Trophoblast cell (in vitro differentiated cells and primary cell): ENCODE measurements around the gene GPT2.

ENCODE experiments used
- DNase-seq, 2 donors: peaks; one replicate each; pipeline ENCODE4 v3.0.0-alpha.2; 2016
- H2AFZ ChIP-seq: 2 replicates; pipeline ENCODE4 v1.6.1; 2013; ENCODE audit warnings: low read length, moderate library complexity, mild to moderate bottlenecking; ENCODE audit not compliant: insufficient read depth, poor library complexity
- H2AK5ac ChIP-seq: 2 replicates; pipeline ENCODE4 v1.6.1; 2013; ENCODE audit warnings: mild to moderate bottlenecking, low read length
- H2BK120ac ChIP-seq: 2 replicates; pipeline ENCODE4 v1.6.1; 2013; ENCODE audit warnings: low read length, mild to moderate bottlenecking, moderate library complexity; ENCODE audit not compliant: insufficient read depth, poor library complexity
- H2BK12ac ChIP-seq: 2 replicates; pipeline ENCODE4 v1.6.1; 2013; ENCODE audit warnings: mild to moderate bottlenecking, low read length, moderate library complexity
- H2BK5ac ChIP-seq: 2 replicates; pipeline ENCODE4 v1.6.1; 2013; ENCODE audit warnings: low read length, low read depth, moderate library complexity, mild to moderate bottlenecking; ENCODE audit not compliant: poor library complexity
- H3K14ac ChIP-seq: 2 replicates; pipeline ENCODE4 v1.6.1; 2013; ENCODE audit warnings: mild to moderate bottlenecking, low read length
- H3K18ac ChIP-seq: 2 replicates; pipeline ENCODE4 v1.6.1; 2013; ENCODE audit warnings: mild to moderate bottlenecking, low read length
- H3K23ac ChIP-seq: 2 replicates; pipeline ENCODE4 v1.6.1; 2013; ENCODE audit warnings: low read length
- H3K27ac ChIP-seq: 2 replicates; pipeline ENCODE4 v1.5.1; 2013; ENCODE audit warnings: low read depth, mild to moderate bottlenecking, inconsistent platforms, low read length, moderate library complexity
- H3K27me3 ChIP-seq: 2 replicates; pipeline ENCODE4 v1.6.1; 2013; ENCODE audit warnings: inconsistent platforms, mild to moderate bottlenecking, low read length, moderate library complexity; ENCODE audit not compliant: insufficient read depth
- H3K36me3 ChIP-seq, 2 experiments: 1 replicate in 1 of 2; 2 replicates in 1 of 2; pipeline ENCODE4 v1.6.1; 2013; ENCODE audit warnings: low read length in 2 of 2, mild to moderate bottlenecking in 2 of 2, moderate library complexity in 1 of 2; ENCODE audit not compliant: insufficient read depth in 2 of 2, control insufficient read depth in 1 of 2
- H3K4ac ChIP-seq: 2 replicates; pipeline ENCODE4 v1.6.1; 2013; ENCODE audit warnings: low read depth, mild to moderate bottlenecking, low read length, moderate library complexity
- H3K4me1 ChIP-seq, 2 experiments: 1 replicate in 1 of 2; 2 replicates in 1 of 2; pipeline ENCODE4 v1.6.1; 2013; ENCODE audit warnings: low read length in 2 of 2, mild to moderate bottlenecking in 2 of 2, moderate library complexity in 1 of 2; ENCODE audit not compliant: insufficient read depth in 2 of 2, control insufficient read depth in 1 of 2
- H3K4me2 ChIP-seq: 2 replicates; pipeline ENCODE4 v1.6.1; 2013; ENCODE audit warnings: inconsistent platforms, mild to moderate bottlenecking, low read length, moderate library complexity
- H3K4me3 ChIP-seq: 2 replicates; pipeline ENCODE4 v1.5.1; 2013; ENCODE audit warnings: mild to moderate bottlenecking, low read depth, low read length, inconsistent platforms
- H3K79me1 ChIP-seq: one replicate; pipeline ENCODE4 v1.6.1; 2013; ENCODE audit warnings: low read length
- H3K79me2 ChIP-seq: 2 replicates; pipeline ENCODE4 v1.6.1; 2013; ENCODE audit warnings: low read length, mild to moderate bottlenecking; ENCODE audit not compliant: control insufficient read depth, insufficient read depth, poor library complexity
- H3K9ac ChIP-seq: 2 replicates; pipeline ENCODE4 v1.6.1; 2013; ENCODE audit warnings: mild to moderate bottlenecking, low read length
- H3K9me3 ChIP-seq: 2 replicates; pipeline ENCODE4 v1.6.1; 2013; ENCODE audit warnings: low read depth, mild to moderate bottlenecking, control low read depth, inconsistent platforms, low read length; ENCODE audit not compliant: insufficient read depth
- H4K12ac ChIP-seq: 2 replicates; pipeline ENCODE4 v1.6.1; 2013; ENCODE audit warnings: low read depth, mild to moderate bottlenecking, low read length, moderate library complexity
- H4K8ac ChIP-seq: 2 replicates; pipeline ENCODE4 v1.6.1; 2013; ENCODE audit warnings: low read depth, mild to moderate bottlenecking, low read length, moderate library complexity
- H4K91ac ChIP-seq: one replicate; pipeline ENCODE4 v1.6.1; 2013; ENCODE audit warnings: low read depth, mild to moderate bottlenecking, low read length, moderate library complexity
- WGBS: extraction: QIAGEN DNeasy Blood & Tissue Kit; methylation state at CpG from one replicate; pipeline ENCODE4 v1.1.7; 2013; ENCODE audit warnings: missing lambda C conversion rate; ENCODE audit not compliant: insufficient read length, insufficient coverage; ENCODE audit errors: extremely low coverage; 5-methylcytosine and 5-hydroxymethylcytosine counted together

The GPT2 gene

DNA sequence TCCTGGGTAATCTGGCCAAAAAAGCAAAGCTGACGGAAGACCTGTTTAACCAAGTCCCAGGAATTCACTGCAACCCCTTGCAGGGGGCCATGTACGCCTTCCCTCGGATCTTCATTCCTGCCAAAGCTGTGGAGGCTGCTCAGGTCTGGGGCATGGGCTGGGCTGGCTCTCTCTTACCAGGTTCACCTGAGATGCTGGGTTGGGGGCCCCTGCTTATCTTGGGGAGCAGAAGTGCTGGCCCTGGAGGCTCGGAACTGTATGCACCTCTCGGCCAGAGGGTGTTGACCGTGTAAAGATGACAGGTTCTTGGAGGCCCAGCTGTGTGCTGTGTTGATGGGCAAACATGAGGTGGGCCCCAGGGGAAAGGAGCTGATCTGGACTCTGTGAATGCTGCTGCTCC lies 40.2 kb downstream of the GPT2 start:
- Histone ChIP-seq H3K9me3 (no peaks in the 10 kb centered on the region), H2BK120ac (peak overlapping the region; percentile 13), H3K27me3 (no peaks in the 10 kb centered on the region), H3K4ac (no peak overlapping the region), H3K27ac (no peak overlapping the region), H3K79me2 (peaks cover 5% of the 10 kb centered on the region), H3K23ac (no peak overlapping the region), H3K18ac (peak overlapping the region; percentile 34), H3K4me3 (no peak overlapping the region), H4K91ac (peak overlapping the region; percentile 58), H3K9ac (no peak overlapping the region), H3K4me2 (no peak overlapping the region), H3K4me1 (peaks cover 47 to 67% of the 10 kb centered on the region in 2 experiments), H3K79me1 (peaks cover 32% of the 10 kb centered on the region), H2AK5ac (no peak overlapping the region), H4K12ac (no peak overlapping the region), H4K8ac (no peak overlapping the region), H2BK12ac (no peak overlapping the region), H3K36me3 (peaks cover 49 to 51% of the 10 kb centered on the region in 2 experiments), H2BK5ac (no peak overlapping the region), H3K14ac (no peak overlapping the region), H2AFZ (no peak overlapping the region)
- no CpG with 5 or more reads among the region's 6 CpGs for WGBS
- no peak for DNase-seq

DNA sequence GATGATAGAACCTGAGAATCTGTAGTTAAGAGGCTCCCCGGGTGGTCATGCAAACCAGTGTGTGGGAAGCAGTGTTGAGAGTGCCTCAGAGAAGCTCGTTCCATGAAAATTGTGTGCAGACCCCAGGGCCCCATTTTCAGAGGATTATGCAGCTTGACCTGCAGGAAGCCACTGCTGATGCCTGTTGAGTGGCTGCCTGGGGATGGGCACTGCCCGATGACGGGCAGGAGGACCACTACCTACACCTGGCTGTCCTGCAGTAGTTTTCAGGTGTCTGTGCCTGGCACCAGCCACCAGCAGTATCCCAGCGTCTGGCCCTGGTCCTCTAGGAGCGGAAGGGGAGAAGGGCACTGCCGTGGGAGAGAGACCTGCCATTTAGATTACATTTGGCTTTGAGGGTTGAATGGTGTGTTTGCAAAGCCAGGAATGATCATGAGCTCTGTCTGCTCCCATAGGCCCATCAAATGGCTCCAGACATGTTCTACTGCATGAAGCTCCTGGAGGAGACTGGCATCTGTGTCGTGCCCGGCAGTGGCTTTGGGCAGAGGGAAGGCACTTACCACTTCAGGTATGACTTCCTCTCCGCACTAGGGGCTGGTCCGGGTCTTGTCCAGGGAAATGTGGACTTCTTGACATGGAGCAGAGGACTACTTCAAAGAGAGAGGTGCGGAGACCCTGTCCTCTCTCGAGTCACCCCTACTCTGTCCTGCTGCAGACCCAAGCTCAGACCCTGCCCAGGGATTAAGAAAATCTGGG lies 42.5 kb downstream of the GPT2 start:
- Histone ChIP-seq H2AFZ (no peak overlapping the region), H3K18ac (peak overlapping the region; percentile 45), H3K4me2 (no peak overlapping the region), H3K23ac (no peak overlapping the region), H4K8ac (no peak overlapping the region), H2BK12ac (peak overlapping the region; percentile 63), H2BK120ac (peak overlapping the region; percentile 54), H3K79me1 (peaks cover 23% of the 10 kb centered on the region), H2AK5ac (peak overlapping the region; percentile 18), H3K4ac (no peak overlapping the region), H3K36me3 (peaks cover 58 to 59% of the 10 kb centered on the region in 2 experiments), H3K27ac (no peak overlapping the region), H2BK5ac (no peak overlapping the region), H3K79me2 (peaks cover 2% of the 10 kb centered on the region), H3K9ac (no peak overlapping the region), H3K4me1 (peaks cover 30 to 50% of the 10 kb centered on the region in 2 experiments), H3K27me3 (no peaks in the 10 kb centered on the region), H3K4me3 (no peak overlapping the region), H3K14ac (peak overlapping the region; percentile 25), H4K12ac (no peak overlapping the region), H3K9me3 (no peaks in the 10 kb centered on the region), H4K91ac (peak overlapping the region; percentile 41)
- no peak for DNase-seq
- no CpG with 5 or more reads among the region's 13 CpGs for WGBS

- no CpG with 5 or more reads among the region's 8 CpGs for WGBS
- Histone ChIP-seq H4K91ac (peak overlapping the region; percentile 68), H3K23ac (no peak overlapping the region), H3K9me3 (no peaks in the 10 kb centered on the region), H2AK5ac (peak overlapping the region; percentile 73), H3K4me3 (no peak overlapping the region), H2BK5ac (peak overlapping the region; percentile 17), H3K14ac (peak overlapping the region; percentile 26), H4K8ac (peak overlapping the region; percentile 64), H3K36me3 (peaks cover 52 to 54% of the 10 kb centered on the region in 2 experiments), H3K4me2 (no peak overlapping the region), H3K79me2 (peaks cover 2% of the 10 kb centered on the region), H3K27me3 (no peaks in the 10 kb centered on the region), H3K18ac (peak overlapping the region; percentile 47), H3K79me1 (peaks cover 21% of the 10 kb centered on the region), H2BK12ac (peak overlapping the region; percentile 63), H2AFZ (no peak overlapping the region), H4K12ac (no peak overlapping the region), H3K4me1 (peaks cover 24 to 43% of the 10 kb centered on the region in 2 experiments), H3K9ac (no peak overlapping the region), H3K4ac (no peak overlapping the region), H2BK120ac (peak overlapping the region; percentile 55), H3K27ac (no peak overlapping the region)
- no peak for DNase-seq
Observed at GRCh38 chr16:46927273-46927672, 43.1 kb downstream of the GPT2 start.

DNA sequence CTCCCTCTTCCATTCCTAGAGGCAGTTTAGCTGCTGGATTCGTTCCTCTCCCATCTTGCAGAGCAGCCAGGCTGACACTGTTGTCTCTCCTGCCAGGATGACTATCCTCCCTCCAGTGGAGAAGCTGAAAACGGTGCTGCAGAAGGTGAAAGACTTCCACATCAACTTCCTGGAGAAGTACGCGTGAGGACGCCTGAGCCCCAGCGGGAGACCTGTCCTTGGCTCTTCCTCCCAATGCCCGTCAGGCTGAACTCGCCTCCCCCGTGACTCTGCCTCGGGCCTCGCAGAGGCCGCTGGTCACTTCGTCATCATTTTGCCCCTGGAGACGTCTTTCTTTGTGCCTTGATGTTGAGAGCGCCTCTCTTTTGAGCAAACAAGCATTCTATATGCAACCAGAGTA lies 44.6 kb downstream of the GPT2 start:
- no peaks in the 10 kb centered on the region for H3K9me3 ChIP-seq
- no peak overlapping the region for H3K4ac ChIP-seq
- peaks cover 38 to 42% of the 10 kb centered on the region in 2 experiments for H3K36me3 ChIP-seq
- peak overlapping the region; percentile 10 for H3K27ac ChIP-seq
- no CpG with 5 or more reads among the region's 15 CpGs for WGBS
- H3K4me1 ChIP-seq = peaks cover 17 to 33% of the 10 kb centered on the region in 2 experiments
- no peaks in the 10 kb centered on the region for H3K79me2 ChIP-seq
- no peak overlapping the region for H3K9ac ChIP-seq
- no peak overlapping the region for H2BK120ac ChIP-seq
- H3K18ac ChIP-seq = no peak overlapping the region
- H2AK5ac ChIP-seq = no peak overlapping the region
- peaks cover 16% of the 10 kb centered on the region for H3K79me1 ChIP-seq
- H4K12ac ChIP-seq = no peak overlapping the region
- H2BK12ac ChIP-seq = peak overlapping the region; percentile 13
- DNase-seq = no peak
- no peaks in the 10 kb centered on the region for H3K27me3 ChIP-seq
- no peak overlapping the region for H2BK5ac ChIP-seq
- no peak overlapping the region for H3K4me3 ChIP-seq
- H3K4me2 ChIP-seq = no peak overlapping the region
- H3K23ac ChIP-seq = no peak overlapping the region
- peak overlapping the region; percentile 33 for H4K91ac ChIP-seq
- H3K14ac ChIP-seq = no peak overlapping the region
- peak overlapping the region; percentile 6 for H4K8ac ChIP-seq
- H2AFZ ChIP-seq = no peak overlapping the region
